Measurements from ENCODE around the gene CLEC16A.
A peak's percentile ranks its signal among the peaks of the same experiment; 100 is the strongest.

The CLEC16A gene

GRCh38 chr16:10978871-10979446 lies 34.6 kb downstream of the CLEC16A start:
- Histone ChIP-seq H3K27me3 (ENCODE audit: insufficient read depth, low read depth) (no peaks in the 10 kb centered on the region), H3K4me2 (no peak overlapping the region), H4K20me1 (ENCODE audit: insufficient read depth) (no peaks in the 10 kb centered on the region), H3K4me3 (IDR thresholded peaks at IDR 0.05; ENCODE audit: insufficient read depth, low read depth, low read length) (no peak overlapping the region), H3K36me3 (ENCODE audit: insufficient read depth) (0 out of 2 replicates have a peak, but pooled peaks cover 3% of the 10 kb centered on the region), H3K9ac (no peak overlapping the region), H3K79me2 (ENCODE audit: insufficient read depth, low read depth) (no peaks in the 10 kb centered on the region), H2AFZ (ENCODE audit: low read depth) (no peak overlapping the region), H3K4me1 (ENCODE audit: low read depth, poor library complexity, severe bottlenecking) (peaks cover 5% of the 10 kb centered on the region), H3K27ac (no peak overlapping the region)
- no peak for TF ChIP-seq CTCF (conservative IDR thresholded peaks at IDR 0.05; ENCODE audit: low read depth, low read length)

- Histone ChIP-seq H2AFZ (ENCODE audit: low read depth) (no peak overlapping the region), H4K20me1 (ENCODE audit: insufficient read depth) (no peaks in the 10 kb centered on the region), H3K27ac (no peak overlapping the region), H3K9ac (no peak overlapping the region), H3K4me2 (no peak overlapping the region), H3K27me3 (ENCODE audit: insufficient read depth, low read depth) (no peaks in the 10 kb centered on the region), H3K4me3 (IDR thresholded peaks at IDR 0.05; ENCODE audit: insufficient read depth, low read depth, low read length) (no peak overlapping the region), H3K79me2 (ENCODE audit: insufficient read depth, low read depth) (no peaks in the 10 kb centered on the region), H3K36me3 (ENCODE audit: insufficient read depth) (0 out of 2 replicates have a peak, but pooled peaks cover 3% of the 10 kb centered on the region), H3K4me1 (ENCODE audit: low read depth, poor library complexity, severe bottlenecking) (peaks cover 10% of the 10 kb centered on the region)
- no peak for TF ChIP-seq CTCF (conservative IDR thresholded peaks at IDR 0.05; ENCODE audit: low read depth, low read length)
Observed at GRCh38 chr16:10979717-10980601, 35.6 kb downstream of the CLEC16A start.

DNA sequence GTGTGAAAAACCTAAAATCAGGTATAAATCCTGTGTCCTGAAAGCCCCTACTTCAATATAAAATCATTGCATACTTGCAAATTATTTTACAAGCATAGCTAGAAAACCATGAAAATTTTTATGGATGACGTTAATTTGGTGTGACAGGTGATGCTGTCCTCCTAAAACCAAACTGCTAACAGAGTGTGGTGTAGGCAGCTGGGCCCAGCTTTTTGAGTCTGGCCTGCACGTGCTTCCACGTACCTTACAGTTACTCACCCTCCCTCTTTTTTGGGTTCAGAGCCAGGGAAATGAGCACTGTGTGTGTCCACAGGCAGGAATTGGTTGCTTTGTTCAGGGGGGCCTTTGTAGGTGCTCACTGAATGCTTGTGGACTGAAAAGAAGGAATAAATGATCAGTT lies 36.4 kb downstream of the CLEC16A start:
- Histone ChIP-seq H3K4me1 (ENCODE audit: low read depth, poor library complexity, severe bottlenecking) (peaks cover 10% of the 10 kb centered on the region), H3K27me3 (ENCODE audit: insufficient read depth, low read depth) (no peaks in the 10 kb centered on the region), H3K4me2 (no peak overlapping the region), H3K4me3 (IDR thresholded peaks at IDR 0.05; ENCODE audit: insufficient read depth, low read depth, low read length) (no peak overlapping the region), H2AFZ (ENCODE audit: low read depth) (no peak overlapping the region), H3K9ac (no peak overlapping the region), H3K79me2 (ENCODE audit: insufficient read depth, low read depth) (no peaks in the 10 kb centered on the region), H3K27ac (no peak overlapping the region), H4K20me1 (ENCODE audit: insufficient read depth) (no peaks in the 10 kb centered on the region), H3K36me3 (ENCODE audit: insufficient read depth) (no peaks in the 10 kb centered on the region)
- TF ChIP-seq CTCF (conservative IDR thresholded peaks at IDR 0.05; ENCODE audit: low read depth, low read length), result no peak

DNA sequence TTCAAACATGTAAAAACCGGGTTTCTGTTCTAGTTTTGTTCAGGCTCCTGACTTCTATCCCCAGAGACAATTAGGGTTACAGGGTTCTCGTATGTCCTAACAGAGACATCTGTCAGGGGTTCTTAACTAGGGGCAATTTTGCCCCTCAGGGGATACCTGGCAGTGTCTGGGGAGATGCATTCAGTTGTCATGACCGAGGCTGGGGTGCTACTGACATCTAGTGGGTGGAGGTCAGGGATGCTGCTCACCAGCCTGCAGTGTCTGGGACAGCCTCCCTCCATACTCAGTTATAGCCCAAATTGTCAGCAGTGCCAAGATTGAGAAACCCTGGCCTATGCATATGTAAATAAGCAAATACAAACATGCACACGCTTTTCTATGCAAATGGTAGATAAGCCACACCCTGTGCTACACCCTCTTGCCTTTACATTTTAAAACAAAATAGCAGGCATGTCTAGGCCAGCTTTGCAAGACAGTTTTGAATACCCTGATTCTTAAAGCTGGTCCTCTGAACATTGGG lies 37.4 kb downstream of the CLEC16A start:
- Histone ChIP-seq H3K79me2 (ENCODE audit: insufficient read depth, low read depth) (no peaks in the 10 kb centered on the region), H4K20me1 (ENCODE audit: insufficient read depth) (no peaks in the 10 kb centered on the region), H3K4me2 (no peak overlapping the region), H3K9ac (no peak overlapping the region), H2AFZ (ENCODE audit: low read depth) (no peak overlapping the region), H3K27me3 (ENCODE audit: insufficient read depth, low read depth) (no peaks in the 10 kb centered on the region), H3K4me3 (IDR thresholded peaks at IDR 0.05; ENCODE audit: insufficient read depth, low read depth, low read length) (no peak overlapping the region), H3K4me1 (ENCODE audit: low read depth, poor library complexity, severe bottlenecking) (peaks cover 10% of the 10 kb centered on the region), H3K27ac (no peak overlapping the region), H3K36me3 (ENCODE audit: insufficient read depth) (no peaks in the 10 kb centered on the region)
- peak; percentile 58 for TF ChIP-seq CTCF (conservative IDR thresholded peaks at IDR 0.05; ENCODE audit: low read depth, low read length)
